Measurements from ENCODE around the gene STBD1.

The STBD1 gene

DNA sequence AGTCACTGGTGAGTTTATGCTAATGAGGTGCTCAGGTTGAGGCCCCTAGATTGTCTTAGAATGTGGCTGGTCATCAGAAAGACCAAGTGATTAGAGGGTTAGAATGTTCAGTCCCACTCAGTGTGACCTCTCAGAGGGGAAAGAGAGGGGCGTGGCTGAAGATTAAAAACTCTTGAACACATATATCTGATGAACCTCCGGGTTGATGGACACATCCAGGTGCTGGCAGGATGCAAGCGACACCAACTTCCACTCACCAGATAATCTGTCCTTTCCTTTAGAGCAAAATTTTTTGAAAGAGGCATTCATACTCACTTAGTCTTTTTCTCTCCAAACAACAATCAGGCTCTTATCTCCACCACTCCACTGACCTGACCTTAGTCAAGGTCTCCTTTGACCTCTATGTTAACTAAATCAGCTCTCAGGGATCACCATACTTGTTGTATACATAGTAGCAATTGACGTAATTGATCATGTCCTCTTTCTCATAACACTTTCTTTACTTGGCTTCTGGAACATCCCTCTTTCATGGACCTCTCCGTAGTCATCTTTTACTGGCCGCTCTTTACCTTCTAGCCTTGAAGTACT is 40.8 kb upstream of the STBD1 start:
- Histone ChIP-seq H3K27ac (ENCODE audit: poor library complexity, severe bottlenecking) (no peak overlapping the region), H3K9me3 (ENCODE audit: severe bottlenecking) (no peaks in the 10 kb centered on the region), H3K36me3 (ENCODE audit: low read depth) (no peaks in the 10 kb centered on the region), H3K27me3 (ENCODE audit: insufficient read depth, poor library complexity, severe bottlenecking) (no peaks in the 10 kb centered on the region), H3K4me3 (ENCODE audit: severe bottlenecking) (no peak overlapping the region), H3K4me1 (ENCODE audit: insufficient read depth, poor library complexity, severe bottlenecking) (no peaks in the 10 kb centered on the region)
- ATAC-seq (ENCODE audit: low read depth) = no peak
- no peak for DNase-seq (ENCODE audit: low spot score)
- TF ChIP-seq, protein P1, sequence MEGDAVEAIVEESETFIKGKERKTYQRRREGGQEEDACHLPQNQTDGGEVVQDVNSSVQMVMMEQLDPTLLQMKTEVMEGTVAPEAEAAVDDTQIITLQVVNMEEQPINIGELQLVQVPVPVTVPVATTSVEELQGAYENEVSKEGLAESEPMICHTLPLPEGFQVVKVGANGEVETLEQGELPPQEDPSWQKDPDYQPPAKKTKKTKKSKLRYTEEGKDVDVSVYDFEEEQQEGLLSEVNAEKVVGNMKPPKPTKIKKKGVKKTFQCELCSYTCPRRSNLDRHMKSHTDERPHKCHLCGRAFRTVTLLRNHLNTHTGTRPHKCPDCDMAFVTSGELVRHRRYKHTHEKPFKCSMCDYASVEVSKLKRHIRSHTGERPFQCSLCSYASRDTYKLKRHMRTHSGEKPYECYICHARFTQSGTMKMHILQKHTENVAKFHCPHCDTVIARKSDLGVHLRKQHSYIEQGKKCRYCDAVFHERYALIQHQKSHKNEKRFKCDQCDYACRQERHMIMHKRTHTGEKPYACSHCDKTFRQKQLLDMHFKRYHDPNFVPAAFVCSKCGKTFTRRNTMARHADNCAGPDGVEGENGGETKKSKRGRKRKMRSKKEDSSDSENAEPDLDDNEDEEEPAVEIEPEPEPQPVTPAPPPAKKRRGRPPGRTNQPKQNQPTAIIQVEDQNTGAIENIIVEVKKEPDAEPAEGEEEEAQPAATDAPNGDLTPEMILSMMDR (IDR thresholded peaks at IDR 0.05; ENCODE audit: poor library complexity, severe bottlenecking) = no peak

DNA sequence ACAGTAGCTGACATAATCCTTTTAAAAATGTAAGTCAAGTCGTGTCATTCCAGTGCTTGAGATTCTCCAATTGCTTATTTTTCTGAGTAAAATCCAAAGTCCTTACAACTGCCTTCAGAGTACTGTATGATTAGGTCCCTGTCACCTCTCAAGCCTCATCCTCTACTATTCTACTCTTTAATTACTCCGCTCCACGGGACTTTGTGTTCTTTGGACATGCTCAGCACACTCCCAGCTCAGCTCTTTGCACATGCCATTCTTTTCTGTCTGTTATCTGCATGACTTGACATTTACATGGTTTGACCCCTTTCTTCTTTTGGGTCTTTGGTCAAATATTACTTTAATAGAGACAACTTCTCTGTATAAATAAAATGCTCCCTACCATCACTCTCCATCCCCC is 39.9 kb upstream of the STBD1 start:
- H3K4me3 ChIP-seq (ENCODE audit: severe bottlenecking) = no peak overlapping the region
- no peaks in the 10 kb centered on the region for H3K9me3 ChIP-seq (ENCODE audit: severe bottlenecking)
- TF ChIP-seq, protein P1 (IDR thresholded peaks at IDR 0.05; ENCODE audit: poor library complexity, severe bottlenecking) = no peak
- H3K36me3 ChIP-seq (ENCODE audit: low read depth) = no peaks in the 10 kb centered on the region
- DNase-seq (ENCODE audit: low spot score) (no peak), ATAC-seq (ENCODE audit: low read depth) (no peak)
- H3K27ac ChIP-seq (ENCODE audit: poor library complexity, severe bottlenecking) = no peak overlapping the region
- no peaks in the 10 kb centered on the region for H3K27me3 ChIP-seq (ENCODE audit: insufficient read depth, poor library complexity, severe bottlenecking)
- no peaks in the 10 kb centered on the region for H3K4me1 ChIP-seq (ENCODE audit: insufficient read depth, poor library complexity, severe bottlenecking)

DNA sequence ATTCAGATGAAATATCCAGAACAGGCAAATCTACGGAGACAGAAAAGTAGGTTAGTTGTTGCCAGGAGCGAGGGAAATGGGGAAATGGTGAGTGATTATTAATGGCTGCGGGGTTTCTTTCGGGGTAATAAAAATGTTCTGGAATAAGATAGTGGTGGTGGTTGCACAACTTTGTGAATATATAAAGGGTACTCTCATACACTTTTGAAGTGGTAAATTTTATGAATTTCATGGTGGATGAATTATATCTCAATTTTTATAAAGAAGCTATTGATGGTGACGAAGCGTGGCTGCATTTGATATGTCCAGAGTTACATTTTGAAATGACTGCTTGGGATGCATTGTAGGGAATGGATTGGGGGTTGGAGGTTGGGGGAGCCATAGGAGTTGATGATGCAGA is 38.7 kb upstream of the STBD1 start:
- Histone ChIP-seq H3K4me1 (ENCODE audit: insufficient read depth, poor library complexity, severe bottlenecking) (no peaks in the 10 kb centered on the region), H3K27me3 (ENCODE audit: insufficient read depth, poor library complexity, severe bottlenecking) (no peaks in the 10 kb centered on the region), H3K9me3 (ENCODE audit: severe bottlenecking) (no peaks in the 10 kb centered on the region), H3K27ac (ENCODE audit: poor library complexity, severe bottlenecking) (no peak overlapping the region), H3K4me3 (ENCODE audit: severe bottlenecking) (no peak overlapping the region), H3K36me3 (ENCODE audit: low read depth) (no peaks in the 10 kb centered on the region)
- DNase-seq (ENCODE audit: low spot score) (no peak), ATAC-seq (ENCODE audit: low read depth) (no peak)
- TF ChIP-seq, protein P1 (IDR thresholded peaks at IDR 0.05; ENCODE audit: poor library complexity, severe bottlenecking) = no peak

DNA sequence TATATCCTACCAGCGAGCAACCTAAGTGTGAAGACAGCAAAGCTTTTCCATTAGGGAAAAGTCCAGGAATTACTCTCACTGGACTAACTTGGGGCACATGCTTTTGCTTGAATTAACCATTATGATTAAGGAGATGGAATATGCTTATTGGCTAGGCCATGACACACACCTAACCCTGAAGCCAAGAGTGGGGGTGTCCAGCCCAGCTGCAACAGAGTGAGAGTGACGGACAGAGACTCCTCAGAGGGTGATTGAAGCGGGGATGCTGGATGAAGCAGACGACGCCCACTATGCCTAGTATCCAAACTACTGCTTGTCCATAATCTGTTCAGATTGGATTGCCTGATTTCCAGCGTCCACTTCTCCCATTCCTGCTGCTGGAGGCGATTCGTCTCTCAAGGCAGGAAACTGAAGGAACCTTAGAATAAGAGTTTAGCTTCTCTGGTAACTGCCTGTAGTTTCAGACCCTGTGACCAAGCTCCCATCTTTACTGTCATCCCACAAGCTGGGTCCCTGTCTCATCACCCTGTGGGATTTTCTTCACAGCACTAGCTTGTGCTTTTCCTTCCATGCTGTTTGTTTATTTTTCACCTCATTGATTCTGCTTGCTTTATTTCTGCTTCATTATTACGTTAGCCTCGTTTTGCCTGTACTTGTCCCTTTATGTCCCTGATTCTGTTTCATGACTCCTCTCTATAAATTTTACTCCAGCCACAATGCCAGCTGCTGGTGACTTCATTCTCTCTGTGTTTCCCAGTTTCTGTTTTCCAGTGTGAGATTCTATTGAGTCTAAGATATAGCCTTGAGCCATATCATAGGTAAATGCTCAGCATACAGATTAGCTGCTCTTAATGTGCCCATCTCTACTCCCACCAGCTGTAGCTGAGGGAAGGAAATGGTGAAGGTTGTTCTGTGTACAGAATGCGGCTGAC is 36.0 kb upstream of the STBD1 start:
- no peak overlapping the region for H3K4me3 ChIP-seq (ENCODE audit: severe bottlenecking)
- DNase-seq (ENCODE audit: low spot score) (no peak), ATAC-seq (ENCODE audit: low read depth) (no peak)
- no peaks in the 10 kb centered on the region for H3K9me3 ChIP-seq (ENCODE audit: severe bottlenecking)
- no peak overlapping the region for H3K27ac ChIP-seq (ENCODE audit: poor library complexity, severe bottlenecking)
- H3K27me3 ChIP-seq (ENCODE audit: insufficient read depth, poor library complexity, severe bottlenecking) = no peaks in the 10 kb centered on the region
- no peaks in the 10 kb centered on the region for H3K36me3 ChIP-seq (ENCODE audit: low read depth)
- H3K4me1 ChIP-seq (ENCODE audit: insufficient read depth, poor library complexity, severe bottlenecking) = no peaks in the 10 kb centered on the region
- TF ChIP-seq, protein P1 (IDR thresholded peaks at IDR 0.05; ENCODE audit: poor library complexity, severe bottlenecking) = no peak

DNA sequence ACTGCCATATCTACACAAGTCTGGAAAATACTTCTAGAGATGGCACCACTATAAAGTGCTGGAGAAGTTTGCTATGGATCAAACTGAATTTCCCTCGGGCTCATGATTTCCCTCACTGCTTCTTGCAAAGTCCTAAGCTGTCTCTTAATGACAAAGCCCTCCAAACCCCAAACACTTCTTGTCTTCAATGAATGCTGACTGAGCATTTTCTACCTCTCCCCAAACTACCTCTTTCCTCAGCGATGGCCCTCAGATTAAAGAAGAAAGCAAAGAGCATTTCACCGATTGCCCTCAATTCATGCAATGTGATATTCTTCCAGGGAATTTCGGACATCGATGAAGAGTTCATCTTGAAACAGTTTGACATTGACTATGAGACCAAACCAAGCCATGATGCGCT is 35.3 kb upstream of the STBD1 start:
- Histone ChIP-seq H3K4me3 (ENCODE audit: severe bottlenecking) (no peak overlapping the region), H3K27ac (ENCODE audit: poor library complexity, severe bottlenecking) (no peak overlapping the region), H3K36me3 (ENCODE audit: low read depth) (no peaks in the 10 kb centered on the region), H3K9me3 (ENCODE audit: severe bottlenecking) (no peaks in the 10 kb centered on the region), H3K4me1 (ENCODE audit: insufficient read depth, poor library complexity, severe bottlenecking) (no peaks in the 10 kb centered on the region), H3K27me3 (ENCODE audit: insufficient read depth, poor library complexity, severe bottlenecking) (no peaks in the 10 kb centered on the region)
- TF ChIP-seq, protein P1 (IDR thresholded peaks at IDR 0.05; ENCODE audit: poor library complexity, severe bottlenecking) = no peak
- DNase-seq (ENCODE audit: low spot score) = no peak
- ATAC-seq (ENCODE audit: low read depth) = no peak

Measured in RWPE2 (cell line).